DMS114 treated with DMSO at 0.1 percent for 48 hours (cell line): ENCODE measurements around the gene CACNA1C.

Experiments
- DNase-seq: peaks from one replicate; lab custom pipeline; 2025; ENCODE audit not compliant: unreplicated experiment; lab: John Stamatoyannopoulos, UW

The CACNA1C gene

GRCh38 chr12:2335513-2335912, 282.7 kb downstream of the CACNA1C start:
- DNase-seq: no peak

- DNase-seq: no peak
Observed at GRCh38 chr12:2335916-2336315, 283.1 kb downstream of the CACNA1C start.

GRCh38 chr12:2336409-2336829, 283.6 kb downstream of the CACNA1C start:
- no peak for DNase-seq

GRCh38 chr12:2337031-2338010, 284.5 kb downstream of the CACNA1C start:
- no peak for DNase-seq

- no peak for DNase-seq
Observed at GRCh38 chr12:2338381-2338780, 285.6 kb downstream of the CACNA1C start.

GRCh38 chr12:2338991-2339431, 286.2 kb downstream of the CACNA1C start:
- no peak for DNase-seq

GRCh38 chr12:2341051-2341751, 288.4 kb downstream of the CACNA1C start:
- DNase-seq: no peak

- no peak for DNase-seq
Observed at GRCh38 chr12:2341871-2342270, 289.1 kb downstream of the CACNA1C start.

GRCh38 chr12:2343681-2344080, 290.9 kb downstream of the CACNA1C start:
- DNase-seq: no peak

GRCh38 chr12:2344476-2344875, 291.7 kb downstream of the CACNA1C start:
- DNase-seq: no peak

- no peak for DNase-seq
Observed at GRCh38 chr12:2344885-2345284, 292.1 kb downstream of the CACNA1C start.

GRCh38 chr12:2345902-2346301, 293.1 kb downstream of the CACNA1C start:
- DNase-seq: no peak

- DNase-seq: no peak
Observed at GRCh38 chr12:2346416-2346815, 293.6 kb downstream of the CACNA1C start.

GRCh38 chr12:2347137-2347843, 294.5 kb downstream of the CACNA1C start:
- DNase-seq: no peak

- no peak for DNase-seq
Observed at GRCh38 chr12:2347844-2348481, 295.2 kb downstream of the CACNA1C start.

- no peak for DNase-seq
Observed at GRCh38 chr12:2348482-2348852, 295.7 kb downstream of the CACNA1C start.

GRCh38 chr12:2351161-2351560, 298.4 kb downstream of the CACNA1C start:
- no peak for DNase-seq

- DNase-seq: no peak
Observed at GRCh38 chr12:2352203-2352602, 299.4 kb downstream of the CACNA1C start.

- no peak for DNase-seq
Observed at GRCh38 chr12:2353281-2353680, 300.5 kb downstream of the CACNA1C start.

GRCh38 chr12:2353691-2354090, 300.9 kb downstream of the CACNA1C start:
- DNase-seq: no peak
